A673 (cell line): ENCODE measurements around the gene KCNH3. TPM values are rescaled to one million over a fixed set of nuclear protein-coding genes. Genes with fewer than 3 reads are reported as not detected.
"Not testable (repeated sequence)": the region's sequence is repeated elsewhere in the genome, so short reads cannot be mapped to it uniquely, and the experiment has no call there.

Source experiments
- BruUV-seq: library from RNA; stranded (reverse); fragments of 400-500 nt; replicated peaks from 2 replicates; lab custom pipeline; 2021; lab: Mats Ljungman, UMichigan
- CTCF ChIA-PET: fragments of 300-600 bp; sonication (Branson Sonifier 250); formaldehyde crosslinking; loops from one replicate; lab custom pipeline; 2022; ENCODE audit warnings: antibody characterized with exemption; lab: Charles Lee
- POLR2A ChIA-PET: fragments of 300-600 bp; sonication (Branson Sonifier 250); formaldehyde crosslinking; loops from one replicate; lab custom pipeline; 2022; ENCODE audit warnings: antibody characterized with exemption; ENCODE audit not compliant: low non-redundant PET; lab: Charles Lee
- DNase-seq: peaks from one replicate; pipeline ENCODE4 v3.0.0-alpha.2; 2015; ENCODE audit warnings: low spot score
- H3K27ac ChIP-seq: fragments of 200-600 bp; sonication (generic); 2 replicates; pipeline ENCODE4 v1.5.1; 2016; ENCODE audit warnings: mixed run types, low read depth, mild to moderate bottlenecking, mixed read lengths, antibody characterized with exemption, low read length; ENCODE audit not compliant: poor library complexity, severe bottlenecking
- H3K27me3 ChIP-seq: fragments of 200-600 bp; sonication (generic); replicated peaks from 2 replicates; pipeline ENCODE4 v1.6.1; 2017; ENCODE audit warnings: mixed run types, low read depth, mild to moderate bottlenecking, mixed read lengths, antibody characterized with exemption, low read length; ENCODE audit not compliant: insufficient read depth, poor library complexity
- H3K36me3 ChIP-seq: fragments of 200-600 bp; sonication (generic); 2 replicates; pipeline ENCODE4 v1.6.1; 2016; ENCODE audit warnings: mixed run types, mild to moderate bottlenecking, mixed read lengths, antibody characterized with exemption, low read length; ENCODE audit not compliant: insufficient read depth, poor library complexity, severe bottlenecking
- H3K4me1 ChIP-seq: fragments of 200-600 bp; sonication (generic); 2 replicates; pipeline ENCODE4 v1.6.1; 2017; ENCODE audit warnings: mixed run types, mild to moderate bottlenecking, mixed read lengths, antibody characterized with exemption, low read length; ENCODE audit not compliant: insufficient read depth, poor library complexity, severe bottlenecking
- H3K4me3 ChIP-seq: fragments of 200-600 bp; sonication (generic); 2 replicates; pipeline ENCODE4 v1.5.1; 2016; ENCODE audit warnings: low read depth, mixed run types, mild to moderate bottlenecking, mixed read lengths, low read length; ENCODE audit not compliant: poor library complexity, severe bottlenecking
- H3K9me3 ChIP-seq: fragments of 200-600 bp; sonication (generic); 2 replicates; pipeline ENCODE4 v1.6.1; 2016; ENCODE audit warnings: mixed run types, low read depth, mild to moderate bottlenecking, mixed read lengths, antibody characterized with exemption, low read length; ENCODE audit not compliant: poor library complexity, severe bottlenecking
- CTCF ChIP-seq: fragments of 300-800, 200-600 bp; sonication (generic); conservative IDR thresholded peaks from 2 replicates; pipeline ENCODE4 v1.5.1; 2017; ENCODE audit warnings: low read depth, mild to moderate bottlenecking, antibody characterized with exemption, low read length, moderate library complexity, mixed read lengths
- EZH2 ChIP-seq: fragments of 200-600 bp; sonication (generic); IDR thresholded peaks from 2 replicates; pipeline ENCODE4 v1.6.1; 2017; ENCODE audit warnings: borderline replicate concordance, low read depth, mild to moderate bottlenecking, mixed read lengths, antibody characterized with exemption, low read length; ENCODE audit not compliant: poor library complexity, severe bottlenecking
- intact Hi-C: fragments of 100-400 bp; cut with micrococcal nuclease; formaldehyde crosslinking; loops from one replicate; pipeline ENCODE4 v1.10.0; 2022; ENCODE audit not compliant: unreplicated experiment
- total RNA-seq: library from RNA; stranded (reverse); gene quantifications from 2 replicates; pipeline ENCODE4 v1.2.3, GENCODE V29; 2021

KCNH3 gene
- total RNA-seq, 1 experiment from 2014 or later = 4.0 TPM

GRCh38 chr12:49503674-49504180, 35.1 kb upstream of the KCNH3 start:
- Histone ChIP-seq H3K9me3 (no peaks in the 10 kb centered on the region), H3K36me3 (peaks cover 27% of the 10 kb centered on the region), H3K4me3 (peak overlapping the region; percentile 10), H3K4me1 (peaks cover 20% of the 10 kb centered on the region), H3K27me3 (no peaks in the 10 kb centered on the region), H3K27ac (peak overlapping the region; percentile 64)
- ChIA-PET POLR2A (interaction anchor here (0.6 kb wide), 1 partner anchor 47 kb away, joined by 7 read pairs; no protein-coding TSS in a partner anchor), CTCF (interaction anchor here (0.7 to 1.8 kb wide), 2 partner anchors 145 to 157 kb away, joined by 3 to 14 read pairs; no protein-coding TSS in a partner anchor)
- intact Hi-C loops = no loop called here
- peak; percentile 92 for DNase-seq
- no peak for TF ChIP-seq CTCF
- TF ChIP-seq EZH2 = no peak
- BruUV-seq = no TSS peak

GRCh38 chr12:49505672-49506071, 33.2 kb upstream of the KCNH3 start:
- POLR2A ChIA-PET = no interaction called here
- peaks cover 24% of the 10 kb centered on the region for H3K4me1 ChIP-seq
- CTCF ChIA-PET = no interaction called here

GRCh38 chr12:49507139-49507538, 31.7 kb upstream of the KCNH3 start:
- H3K4me3 ChIP-seq = no peak overlapping the region
- intact Hi-C loops = no loop called here

More at GRCh38 chr12:49505672-49506071, 33.2 kb upstream of the KCNH3 start:
- Histone ChIP-seq H3K36me3 (peaks cover 20% of the 10 kb centered on the region), H3K4me3 (no peak overlapping the region), H3K9me3 (no peaks in the 10 kb centered on the region), H3K27me3 (no peaks in the 10 kb centered on the region), H3K27ac (no peak overlapping the region)
- no TSS peak for BruUV-seq
- TF ChIP-seq EZH2 (no peak), CTCF (no peak)
- no peak for DNase-seq
- intact Hi-C loops = no loop called here

GRCh38 chr12:49509681-49510080, 29.1 kb upstream of the KCNH3 start:
- peaks cover 23% of the 10 kb centered on the region for H3K4me1 ChIP-seq
- BruUV-seq, H3K27ac ChIP-seq, H3K4me3 ChIP-seq, POLR2A ChIA-PET, intact Hi-C loops, H3K27me3 ChIP-seq, H3K9me3 ChIP-seq, DNase-seq: not testable (repeated sequence)
- CTCF ChIA-PET = interaction anchor here (0.7 kb wide), 1 partner anchor 216 kb away, joined by 4 read pairs; no protein-coding TSS in a partner anchor
- H3K36me3 ChIP-seq = peaks cover 12% of the 10 kb centered on the region

More at GRCh38 chr12:49507139-49507538, 31.7 kb upstream of the KCNH3 start:
- Histone ChIP-seq H3K36me3 (peaks cover 12% of the 10 kb centered on the region), H3K27me3 (no peaks in the 10 kb centered on the region), H3K27ac (no peak overlapping the region), H3K4me1 (peaks cover 33% of the 10 kb centered on the region), H3K9me3 (no peaks in the 10 kb centered on the region)
- CTCF ChIA-PET = no interaction called here
- DNase-seq = peak; percentile 44
- POLR2A ChIA-PET = no interaction called here
- TF ChIP-seq EZH2 = no peak
- no peak for TF ChIP-seq CTCF
- no TSS peak for BruUV-seq
